ENCODE results near the gene VRK2.

Gene VRK2

DNA sequence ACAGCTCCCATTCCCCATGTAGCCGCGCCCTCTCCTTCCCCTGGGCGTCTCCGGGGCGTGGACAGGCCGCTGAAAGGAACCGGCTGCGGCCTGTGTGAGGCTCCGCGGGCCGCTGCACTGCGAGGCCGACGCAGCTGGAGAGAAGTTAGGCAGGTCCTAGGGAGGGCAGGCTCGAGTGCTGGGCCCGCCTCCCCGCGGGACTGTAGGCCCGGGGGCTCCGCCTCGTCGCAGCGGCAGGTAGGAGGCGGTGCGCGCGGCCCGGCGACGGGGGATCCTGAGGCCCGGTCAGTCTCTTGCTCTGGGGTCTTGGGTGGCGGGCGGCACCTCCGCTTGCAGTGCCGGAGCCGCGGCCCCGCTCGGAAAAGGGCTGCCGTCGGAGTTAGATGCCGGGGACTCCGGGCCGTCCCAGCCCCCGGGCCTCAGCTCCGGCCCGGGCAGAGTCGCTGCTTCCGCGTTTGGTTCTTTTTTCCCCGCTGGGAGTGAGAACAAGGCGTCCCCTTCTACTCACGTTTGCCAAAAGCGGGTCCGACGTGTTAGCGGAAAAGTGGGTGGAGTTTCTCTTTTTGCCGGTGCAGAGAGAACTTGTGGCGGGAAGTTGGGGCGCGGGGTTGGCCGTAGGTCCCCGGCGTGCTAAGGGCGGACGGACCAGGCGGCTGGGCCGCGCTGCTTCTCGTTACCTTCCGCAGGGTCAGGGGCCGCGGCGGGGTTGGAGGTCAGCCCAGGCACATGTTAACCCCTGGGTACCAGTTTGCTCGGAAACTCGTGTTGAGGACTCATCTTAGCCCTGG is at the start of gene VRK2:
TSS of gene VRK2 (plus strand) at position 222 of the 788 bp plus-strand sequence. CDS start 2,026 bp downstream, outside the sequence.
- peak; percentile 68 for DNase-seq (ENCODE audit: low spot score)

- no peak for DNase-seq (ENCODE audit: low spot score)
These were observed 40.2 kb upstream of the VRK2 start for GRCh38 chr2:58006256-58006951.

DNA sequence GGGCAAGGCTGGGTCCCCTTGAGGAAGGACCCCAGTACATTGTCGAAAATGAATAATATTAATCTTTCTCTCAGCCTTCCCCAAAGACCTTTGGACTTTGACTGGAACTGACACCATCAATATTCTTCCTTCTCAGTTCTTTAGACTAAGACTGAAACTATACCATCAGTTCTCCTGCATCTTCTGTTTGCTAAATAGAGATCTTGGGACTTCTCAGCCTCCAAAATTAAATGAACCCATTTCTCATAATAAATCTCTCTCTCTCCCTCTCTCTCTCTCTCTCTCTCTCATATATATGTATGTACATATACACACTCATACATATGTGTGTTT is 39.7 kb upstream of the VRK2 start:
- no peak for DNase-seq (ENCODE audit: low spot score)

- no peak for DNase-seq (ENCODE audit: low spot score)
These were observed 36.0 kb upstream of the VRK2 start for GRCh38 chr2:58010599-58010998.

GRCh38 chr2:58019229-58019628 is 27.4 kb upstream of the VRK2 start:
- DNase-seq (ENCODE audit: low spot score), result no peak

DNA sequence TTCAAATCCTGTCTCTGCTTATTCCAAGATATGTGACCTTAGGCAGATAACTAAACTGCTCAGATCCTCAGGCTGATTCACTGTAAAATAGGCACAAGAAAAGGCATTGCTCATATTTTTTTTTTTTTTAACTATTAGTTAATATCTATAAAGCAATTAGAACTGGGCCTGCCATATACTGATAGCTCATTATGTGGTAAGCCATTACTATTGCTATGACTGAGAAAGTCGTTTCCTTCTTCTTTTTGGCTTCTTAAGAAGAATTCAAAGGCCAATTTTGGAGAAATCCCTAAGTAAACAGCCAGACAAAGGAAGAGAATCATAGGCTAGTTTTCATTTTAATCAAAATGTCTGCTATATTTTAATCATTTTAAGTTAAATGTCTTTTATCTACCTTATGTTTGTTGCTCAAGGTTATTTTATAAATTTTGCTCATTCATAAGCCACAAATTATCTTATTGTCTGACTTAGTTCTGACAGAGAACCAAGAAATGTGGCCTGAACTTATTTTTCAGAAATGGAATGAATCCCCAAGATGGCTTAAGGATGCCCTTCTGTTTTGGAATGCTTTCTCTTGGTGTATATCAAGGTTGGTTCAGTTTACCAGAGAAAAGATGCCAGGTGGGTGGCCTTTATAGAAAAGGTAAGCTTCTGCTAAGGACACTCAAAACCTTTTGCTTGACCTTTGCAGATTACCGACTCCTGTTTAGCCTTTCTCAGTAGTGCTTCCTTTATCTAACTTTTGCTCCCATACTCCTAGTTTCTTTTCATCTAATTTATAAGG is 21.3 kb upstream of the VRK2 start:
- DNase-seq (ENCODE audit: low spot score), result no peak

DNA sequence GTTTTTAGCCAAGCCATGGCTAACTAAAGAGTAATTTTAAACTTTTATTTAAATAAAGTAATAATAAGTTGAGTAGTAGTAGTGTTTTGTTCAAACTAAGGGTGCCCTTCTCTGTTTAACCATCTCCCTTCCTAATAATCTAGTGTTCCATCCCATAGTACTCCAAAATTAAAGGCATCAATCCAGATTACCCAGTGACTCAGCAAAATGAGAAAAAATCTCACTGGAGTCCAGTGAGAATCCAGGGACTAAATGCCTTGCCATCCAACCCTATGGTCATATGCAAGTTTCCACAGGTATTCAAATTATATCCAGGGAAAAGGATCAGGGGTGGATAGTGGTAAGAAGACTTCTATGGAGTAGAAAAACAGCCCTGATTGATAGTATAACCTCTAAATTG is 19.6 kb upstream of the VRK2 start:
- no peak for DNase-seq (ENCODE audit: low spot score)

DNA sequence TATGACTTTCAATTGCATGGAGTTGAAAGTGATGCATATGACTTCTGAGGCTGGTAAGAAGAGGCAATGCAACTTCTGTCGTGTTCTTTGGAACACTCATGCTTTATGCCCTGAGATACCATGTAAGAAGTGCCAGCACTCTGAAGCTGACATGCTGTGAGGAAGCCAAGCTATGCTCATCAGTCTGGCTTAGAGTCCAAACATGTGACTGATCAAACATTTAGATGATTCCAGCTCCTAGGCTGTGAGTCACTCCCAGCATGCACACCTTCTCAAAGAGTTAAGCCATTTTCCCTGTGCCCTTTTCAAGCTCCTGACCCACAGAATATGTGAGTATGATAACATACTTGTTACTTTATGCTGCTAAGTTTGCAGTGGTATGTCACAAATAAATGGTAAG is 15.8 kb upstream of the VRK2 start:
- DNase-seq (ENCODE audit: low spot score), result no peak

GRCh38 chr2:58032016-58032763 is 14.4 kb upstream of the VRK2 start:
- no peak for DNase-seq (ENCODE audit: low spot score)

- DNase-seq (ENCODE audit: low spot score), result no peak
These were observed 13.9 kb upstream of the VRK2 start for GRCh38 chr2:58032764-58033080.

- DNase-seq (ENCODE audit: low spot score), result no peak
These were observed 13.1 kb upstream of the VRK2 start for GRCh38 chr2:58033530-58033929.

DNA sequence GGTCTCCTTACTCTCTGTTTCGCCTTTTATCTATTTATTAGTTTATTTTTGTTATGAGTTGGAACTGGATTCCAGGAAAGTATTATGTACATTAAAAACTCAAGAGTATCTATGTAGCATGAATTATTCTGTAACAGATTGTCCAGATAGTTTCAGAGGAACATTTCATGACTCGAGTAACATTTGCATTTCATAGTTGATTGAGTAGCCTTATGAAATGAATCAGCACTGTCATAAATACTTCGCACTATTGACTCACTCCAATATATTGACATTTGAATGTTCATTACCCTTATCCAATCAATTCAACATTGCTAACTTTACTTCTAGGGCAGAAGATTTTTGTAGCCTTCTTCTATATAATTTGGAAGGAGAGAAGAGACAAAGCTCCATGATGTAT is 11.3 kb upstream of the VRK2 start:
- no peak for DNase-seq (ENCODE audit: low spot score)

DNA sequence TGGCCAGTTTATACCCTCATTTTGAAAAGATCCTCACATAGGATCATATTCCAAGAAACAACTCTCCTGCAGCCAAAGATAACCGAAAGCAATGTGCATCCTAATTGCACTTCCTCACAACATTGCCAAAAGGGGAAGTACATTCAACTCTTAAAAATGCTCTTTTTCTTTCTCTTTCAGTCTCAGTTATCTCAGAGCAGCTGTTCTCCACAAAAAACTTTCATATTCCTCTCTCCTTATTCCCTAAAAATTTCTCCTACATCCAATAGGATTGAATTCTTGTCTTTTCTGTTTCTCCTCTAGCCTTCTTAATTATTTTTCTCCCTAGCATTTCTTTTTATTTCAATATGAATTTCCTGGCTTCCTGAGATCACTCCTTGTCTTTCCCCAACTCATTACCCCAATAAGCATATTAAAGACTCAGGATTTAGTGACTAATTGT is 7.4 kb upstream of the VRK2 start:
- DNase-seq (ENCODE audit: low spot score), result no peak

- no peak for DNase-seq (ENCODE audit: low spot score)
These were observed 4.1 kb upstream of the VRK2 start for GRCh38 chr2:58042486-58042970.

DNA sequence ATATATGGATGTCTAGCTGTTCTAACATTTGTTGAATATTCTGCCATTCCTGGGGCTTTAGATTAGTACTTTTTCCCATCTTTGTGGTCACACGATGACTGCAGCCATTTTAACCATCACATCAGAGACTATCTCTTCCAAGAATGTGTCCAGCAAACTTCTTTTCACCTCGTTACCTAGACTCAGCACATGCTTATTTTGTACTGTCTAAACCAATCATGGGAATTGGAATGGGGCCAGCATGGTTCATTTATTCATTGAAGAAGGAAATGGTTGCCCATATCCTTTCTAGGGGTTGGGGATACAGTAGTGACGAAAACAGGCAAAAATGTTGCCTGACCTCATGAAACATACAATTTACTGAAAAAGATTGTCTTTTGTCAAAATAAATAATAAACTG is 2.5 kb upstream of the VRK2 start:
- DNase-seq (ENCODE audit: low spot score), result no peak

- DNase-seq (ENCODE audit: low spot score), result no peak
These were observed 849 bp upstream of the VRK2 start for GRCh38 chr2:58045580-58046334.

DNA sequence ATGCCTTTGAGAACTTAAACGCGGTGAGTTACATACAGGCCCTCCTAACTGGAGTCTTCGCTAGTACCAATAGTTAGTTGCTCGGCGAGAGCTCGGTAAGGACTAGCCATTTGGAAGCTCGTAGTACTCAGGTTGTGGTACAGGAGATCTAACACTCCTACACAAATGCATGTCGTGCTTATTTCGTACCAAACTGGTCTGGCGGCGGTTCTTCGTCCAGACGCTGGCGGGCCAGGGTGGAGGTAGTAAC is 346 bp upstream of the VRK2 start:
- no peak for DNase-seq (ENCODE audit: low spot score)

GRCh38 chr2:58047373-58047935 is 848 bp downstream of the VRK2 start:
- DNase-seq (ENCODE audit: low spot score), result peak; percentile 42

DNA sequence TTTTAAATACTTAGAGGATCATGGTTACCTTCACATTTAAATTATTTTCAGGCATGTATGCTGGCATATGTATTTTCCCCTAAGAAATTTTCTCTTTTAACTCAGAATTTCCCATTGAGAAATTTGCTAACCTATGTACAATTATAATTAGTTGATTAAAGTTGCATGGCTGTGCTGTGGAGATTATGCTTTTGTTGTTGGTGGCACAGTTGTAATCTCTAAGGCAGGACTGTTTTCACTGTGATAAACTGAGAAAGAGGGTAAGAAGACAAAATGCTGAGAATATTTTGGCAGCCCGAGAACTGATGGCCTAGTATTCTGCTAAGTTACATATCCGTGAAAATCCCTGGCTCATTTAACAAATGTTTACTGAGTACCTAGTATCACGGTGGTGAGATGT is 1.4 kb downstream of the VRK2 start:
- no peak for DNase-seq (ENCODE audit: low spot score)

DNA sequence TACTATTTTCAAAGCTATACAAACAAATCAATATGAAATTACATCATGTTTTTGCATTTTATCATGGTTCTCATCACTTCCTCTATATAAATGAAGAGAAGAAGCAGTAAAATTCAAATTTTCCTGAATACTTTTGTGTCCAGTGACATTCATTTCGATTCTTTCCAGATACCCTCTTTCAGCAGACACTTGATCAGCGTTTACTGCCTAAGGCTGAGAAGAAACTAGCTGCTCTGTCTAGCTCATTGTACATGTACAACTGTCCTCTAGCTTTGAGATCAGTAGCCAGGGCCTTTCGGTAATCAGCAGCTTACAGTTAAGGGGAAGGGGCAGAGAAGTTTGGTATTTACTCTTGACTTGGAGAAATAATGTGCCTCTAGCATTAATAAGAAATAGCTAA is 4.8 kb downstream of the VRK2 start:
- DNase-seq (ENCODE audit: low spot score), result peak; percentile 57

DNA sequence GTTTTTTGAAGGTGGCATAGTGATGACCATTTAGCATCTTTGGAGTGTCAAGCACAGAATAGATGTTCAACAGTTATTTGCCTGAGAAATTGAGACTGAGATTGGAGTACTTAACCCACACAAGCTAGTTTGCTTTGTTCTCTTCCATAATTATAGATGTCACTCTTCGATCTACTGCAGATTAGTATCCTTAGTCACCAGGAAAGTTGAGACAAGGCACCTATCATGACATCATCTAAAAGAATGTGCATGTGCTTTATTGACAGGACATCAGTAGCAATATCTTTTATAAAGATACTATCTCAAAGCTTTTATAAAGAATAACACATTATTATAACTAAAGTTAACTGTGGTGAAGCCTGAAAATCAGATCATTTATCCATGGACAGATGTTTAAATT is 6.4 kb downstream of the VRK2 start:
- no peak for DNase-seq (ENCODE audit: low spot score)

All from pons (tissue), 1 donor.